SJCRH30 (cell line): ENCODE results near the gene OSTM1. TPM values are rescaled to one million over a fixed set of nuclear protein-coding genes. Genes with fewer than 3 reads are reported as not detected.

Experiments used
- DNase-seq, 2 experiments: peaks; one replicate each; pipeline ENCODE4 v3.0.0-alpha.2; 2015 to 2020
- H3K27ac ChIP-seq: fragments of 250-450 bp; sonication (Bioruptor Pico); 2 replicates; pipeline ENCODE4 v1.5.1; 2020; ENCODE audit warnings: mild to moderate bottlenecking, moderate library complexity
- H3K27me3 ChIP-seq: fragments of 250-450 bp; sonication (Bioruptor Pico); 2 replicates; pipeline ENCODE4 v1.5.1; 2020; ENCODE audit warnings: mild to moderate bottlenecking, moderate library complexity
- H3K36me3 ChIP-seq: fragments of 250-450 bp; sonication (Bioruptor Pico); 2 replicates; pipeline ENCODE4 v1.5.1; 2020; ENCODE audit warnings: mild to moderate bottlenecking, moderate library complexity
- H3K4me1 ChIP-seq: fragments of 250-450 bp; sonication (Bioruptor Pico); 2 replicates; pipeline ENCODE4 v1.5.1; 2020; ENCODE audit warnings: mild to moderate bottlenecking, moderate library complexity
- H3K4me3 ChIP-seq: fragments of 250-450 bp; sonication (Bioruptor Pico); 2 replicates; pipeline ENCODE4 v1.5.1; 2020; ENCODE audit warnings: mild to moderate bottlenecking, moderate library complexity
- H3K9me3 ChIP-seq: fragments of 250-450 bp; sonication (Bioruptor Pico); replicated peaks from 2 replicates; pipeline ENCODE4 v1.5.1; 2020; ENCODE audit warnings: mild to moderate bottlenecking, moderate library complexity
- total RNA-seq: library from RNA; depleted of rRNA; stranded (reverse); fragments of >200 nt; shearing (Covaris generic); gene quantifications from 2 replicates; pipeline ENCODE4 v1.2.3, GENCODE V29; 2014; rRNA removed

OSTM1 gene
- 35.2 and 39.3 TPM in 2 replicates for total RNA-seq

GRCh38 chr6:108074359-108075144 is at the start of gene OSTM1:
Gene OSTM1, minus strand, starts transcription at chr6:108074741. Its CDS starts 90 bp downstream, at chr6:108074651.
- no peaks in the 10 kb centered on the region; the same call in 1 of the 2 replicates for H3K4me1 ChIP-seq
- no peaks in the 10 kb centered on the region for H3K36me3 ChIP-seq
- H3K9me3 ChIP-seq = no peaks in the 10 kb centered on the region
- peak within 1 kb of the TSS; percentile 73 for H3K27ac ChIP-seq
- no peaks in the 10 kb centered on the region for H3K27me3 ChIP-seq
- H3K4me3 ChIP-seq = peak within 1 kb of the TSS; percentile 92
- DNase-seq = peak; percentile 87 to 90

- no peaks in the 10 kb centered on the region for H3K36me3 ChIP-seq
- H3K27me3 ChIP-seq = peaks cover 9% of the 10 kb centered on the region; the same call in 1 of the 2 replicates
- no peaks in the 10 kb centered on the region for H3K9me3 ChIP-seq
- DNase-seq = peak; percentile 22
- no peaks in the 10 kb centered on the region for H3K4me1 ChIP-seq
- no peak overlapping the region for H3K27ac ChIP-seq
- no peak overlapping the region; the same call in 1 of the 2 replicates for H3K4me3 ChIP-seq
These were observed 49.4 kb upstream of the OSTM1 start for GRCh38 chr6:108123946-108124345.

- Histone ChIP-seq H3K36me3 (no peaks in the 10 kb centered on the region), H3K4me3 (no peak overlapping the region; the same call in 1 of the 2 replicates), H3K9me3 (no peaks in the 10 kb centered on the region), H3K4me1 (no peaks in the 10 kb centered on the region), H3K27me3 (peaks cover 9% of the 10 kb centered on the region; the same call in 1 of the 2 replicates), H3K27ac (no peak overlapping the region)
- peak in 1 of 2 experiments; percentile 20 for DNase-seq
These were observed 49.0 kb upstream of the OSTM1 start for GRCh38 chr6:108123481-108123929.

GRCh38 chr6:108121612-108122011 is 47.1 kb upstream of the OSTM1 start:
- peaks cover 9% of the 10 kb centered on the region; the same call in 1 of the 2 replicates for H3K27me3 ChIP-seq

GRCh38 chr6:108120311-108120710 is 45.8 kb upstream of the OSTM1 start:
- no peak overlapping the region for H3K27ac ChIP-seq
- no peaks in the 10 kb centered on the region for H3K36me3 ChIP-seq
- H3K4me3 ChIP-seq = no peak overlapping the region
- no peak for DNase-seq
- no peaks in the 10 kb centered on the region for H3K4me1 ChIP-seq
- H3K27me3 ChIP-seq = peaks cover 9% of the 10 kb centered on the region; the same call in 1 of the 2 replicates
- no peaks in the 10 kb centered on the region for H3K9me3 ChIP-seq

More at GRCh38 chr6:108121612-108122011, 47.1 kb upstream of the OSTM1 start:
- DNase-seq = no peak
- Histone ChIP-seq H3K4me1 (no peaks in the 10 kb centered on the region), H3K4me3 (no peak overlapping the region), H3K36me3 (no peaks in the 10 kb centered on the region), H3K27ac (no peak overlapping the region), H3K9me3 (no peaks in the 10 kb centered on the region)

- no peaks in the 10 kb centered on the region for H3K36me3 ChIP-seq
- H3K27ac ChIP-seq = no peak overlapping the region
- no peak for DNase-seq
- H3K4me3 ChIP-seq = no peak overlapping the region
- no peaks in the 10 kb centered on the region for H3K9me3 ChIP-seq
- no peaks in the 10 kb centered on the region for H3K4me1 ChIP-seq
- H3K27me3 ChIP-seq = peaks cover 9% of the 10 kb centered on the region; the same call in 1 of the 2 replicates
These were observed 45.2 kb upstream of the OSTM1 start for GRCh38 chr6:108119769-108120141.

GRCh38 chr6:108118810-108119768 is 44.5 kb upstream of the OSTM1 start:
- H3K27ac ChIP-seq = no peak overlapping the region
- peaks cover 9% of the 10 kb centered on the region; the same call in 1 of the 2 replicates for H3K27me3 ChIP-seq
- H3K36me3 ChIP-seq = no peaks in the 10 kb centered on the region
- H3K4me1 ChIP-seq = no peaks in the 10 kb centered on the region
- no peaks in the 10 kb centered on the region for H3K9me3 ChIP-seq
- no peak overlapping the region for H3K4me3 ChIP-seq
- no peak for DNase-seq

- peaks cover 8% of the 10 kb centered on the region; the same call in 1 of the 2 replicates for H3K27me3 ChIP-seq
- H3K36me3 ChIP-seq = no peaks in the 10 kb centered on the region
- H3K27ac ChIP-seq = no peak overlapping the region
- H3K9me3 ChIP-seq = no peaks in the 10 kb centered on the region
- no peak overlapping the region for H3K4me3 ChIP-seq
- H3K4me1 ChIP-seq = no peaks in the 10 kb centered on the region
- no peak for DNase-seq
These were observed 43.8 kb upstream of the OSTM1 start for GRCh38 chr6:108118359-108118724.

GRCh38 chr6:108117427-108118358 is 43.2 kb upstream of the OSTM1 start:
- H3K27me3 ChIP-seq = peaks cover 1% of the 10 kb centered on the region; the same call in 1 of the 2 replicates

GRCh38 chr6:108116546-108117426 is 42.2 kb upstream of the OSTM1 start:
- Histone ChIP-seq H3K27ac (no peak overlapping the region), H3K4me1 (no peaks in the 10 kb centered on the region), H3K4me3 (no peak overlapping the region), H3K36me3 (no peaks in the 10 kb centered on the region), H3K9me3 (no peaks in the 10 kb centered on the region), H3K27me3 (no peaks in the 10 kb centered on the region)
- DNase-seq = no peak

More at GRCh38 chr6:108117427-108118358, 43.2 kb upstream of the OSTM1 start:
- no peak overlapping the region for H3K27ac ChIP-seq
- no peak for DNase-seq
- no peaks in the 10 kb centered on the region for H3K4me1 ChIP-seq
- no peaks in the 10 kb centered on the region for H3K36me3 ChIP-seq
- no peak overlapping the region for H3K4me3 ChIP-seq
- no peaks in the 10 kb centered on the region for H3K9me3 ChIP-seq

GRCh38 chr6:108115598-108116058 is 41.1 kb upstream of the OSTM1 start:
- DNase-seq = peak; percentile 17 to 40

GRCh38 chr6:108114841-108115597 is 40.5 kb upstream of the OSTM1 start:
- Histone ChIP-seq H3K4me3 (peak overlapping the region; percentile 43), H3K9me3 (no peaks in the 10 kb centered on the region), H3K27ac (no peak overlapping the region), H3K36me3 (no peaks in the 10 kb centered on the region), H3K4me1 (no peaks in the 10 kb centered on the region), H3K27me3 (no peaks in the 10 kb centered on the region)
- peak; percentile 9 to 25 for DNase-seq

More at GRCh38 chr6:108115598-108116058, 41.1 kb upstream of the OSTM1 start:
- no peaks in the 10 kb centered on the region for H3K9me3 ChIP-seq
- no peaks in the 10 kb centered on the region for H3K36me3 ChIP-seq
- no peaks in the 10 kb centered on the region for H3K27me3 ChIP-seq
- peak overlapping the region; percentile 43; the same call in 1 of the 2 replicates for H3K4me3 ChIP-seq
- no peak overlapping the region for H3K27ac ChIP-seq
- no peaks in the 10 kb centered on the region for H3K4me1 ChIP-seq
